Stimulated activated CD8-positive, alpha-beta memory T cell treated with anti-CD3 and anti-CD28 coated beads, Interleukin-15, amount 100 ng/mL, for 4 hours (primary cell): ENCODE results near the gene ACSL3.

ENCODE experiments used
- DNase-seq, 2 donors: peaks; one replicate each; pipeline ENCODE4 v3.0.0-alpha.2; 2020; ENCODE audit warnings: low read depth in 2 of 2

The ACSL3 gene

DNA sequence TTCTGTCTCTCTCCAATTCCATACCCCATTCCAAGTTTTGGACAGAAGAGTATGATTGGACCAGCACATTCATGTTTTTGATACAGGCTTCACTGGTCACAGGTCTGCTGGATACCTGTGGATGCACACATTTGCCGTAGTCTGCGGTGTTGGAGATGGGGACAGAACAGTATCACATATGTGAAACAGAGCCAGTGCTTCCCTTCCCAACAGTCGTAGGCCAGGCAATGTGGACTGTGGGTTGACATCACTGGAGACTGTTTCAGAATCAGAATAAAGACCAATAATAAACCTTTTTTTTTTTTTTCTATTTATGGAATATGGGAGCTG lies 18.7 kb downstream of the ACSL3 start:
- DNase-seq = no peak

DNA sequence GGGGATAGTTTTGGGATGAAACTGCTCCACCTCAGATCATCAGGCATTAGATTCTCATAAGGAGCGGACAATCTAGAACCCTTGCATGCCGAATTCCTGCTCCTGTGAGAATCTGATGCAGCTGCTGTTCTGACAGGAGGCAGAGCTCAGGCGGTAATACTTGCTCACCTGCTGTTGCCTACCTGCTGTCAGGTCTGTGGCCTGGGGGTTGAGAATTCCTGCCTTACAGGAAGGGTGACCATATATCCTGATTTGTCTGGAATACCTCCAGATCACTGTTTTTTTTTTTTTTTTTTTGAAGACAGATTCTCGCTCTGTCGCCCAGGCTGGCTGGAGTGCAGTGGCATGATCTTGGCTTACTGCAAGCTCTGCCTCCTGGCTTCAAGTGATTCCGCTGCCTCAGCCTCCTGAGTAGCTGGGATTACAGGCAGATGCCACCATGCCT lies 21.7 kb downstream of the ACSL3 start:
- no peak for DNase-seq

DNA sequence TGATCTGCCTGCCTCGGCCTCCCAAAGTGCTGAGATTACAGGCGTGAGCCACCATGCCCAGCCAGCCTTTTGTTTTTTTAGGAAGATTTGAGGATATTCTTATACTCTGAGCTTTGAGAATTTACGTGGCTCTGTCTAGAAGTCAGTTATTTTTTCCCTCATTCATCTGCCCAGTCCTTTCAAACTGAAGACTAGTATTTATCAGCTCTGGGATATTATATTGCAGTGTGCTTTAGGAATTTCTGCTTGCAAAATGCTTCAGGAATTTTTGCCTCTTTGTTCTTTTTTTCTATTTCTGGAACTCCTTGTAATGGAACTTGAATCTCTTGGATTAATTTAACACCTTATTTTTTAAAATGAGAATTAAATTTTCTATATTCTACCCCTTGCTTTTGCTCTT lies 22.6 kb downstream of the ACSL3 start:
- DNase-seq = no peak

DNA sequence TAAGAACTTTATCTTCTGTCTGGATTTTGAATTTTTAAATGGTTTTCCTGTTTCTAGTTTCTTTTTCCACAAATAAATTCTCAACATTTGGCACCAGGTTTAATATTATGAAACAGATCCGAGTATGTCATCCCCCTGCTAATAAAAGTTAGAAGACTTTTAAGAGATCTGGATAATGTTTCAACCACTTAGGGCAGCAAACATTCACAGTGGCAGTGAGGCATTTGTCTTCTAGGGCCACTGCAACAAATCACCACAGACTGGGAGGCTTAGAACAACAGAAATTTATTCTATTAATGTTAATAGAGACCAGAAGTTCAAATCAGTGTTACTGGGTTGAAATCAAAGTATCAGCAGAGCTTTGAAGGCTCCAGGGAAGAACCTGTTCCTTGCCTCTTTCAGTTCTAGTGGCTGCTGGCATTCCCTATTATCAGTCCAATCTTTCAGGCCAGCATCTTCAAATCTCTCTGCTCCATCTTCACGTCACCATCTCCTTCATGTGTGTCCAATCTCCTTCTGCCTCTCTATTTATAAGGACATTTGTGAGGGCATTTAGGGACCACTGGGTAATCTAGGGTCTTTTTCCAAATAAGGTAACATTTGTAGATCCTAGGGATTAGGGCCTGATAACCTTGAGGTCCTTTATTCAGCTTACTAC lies 23.4 kb downstream of the ACSL3 start:
- no peak for DNase-seq

DNA sequence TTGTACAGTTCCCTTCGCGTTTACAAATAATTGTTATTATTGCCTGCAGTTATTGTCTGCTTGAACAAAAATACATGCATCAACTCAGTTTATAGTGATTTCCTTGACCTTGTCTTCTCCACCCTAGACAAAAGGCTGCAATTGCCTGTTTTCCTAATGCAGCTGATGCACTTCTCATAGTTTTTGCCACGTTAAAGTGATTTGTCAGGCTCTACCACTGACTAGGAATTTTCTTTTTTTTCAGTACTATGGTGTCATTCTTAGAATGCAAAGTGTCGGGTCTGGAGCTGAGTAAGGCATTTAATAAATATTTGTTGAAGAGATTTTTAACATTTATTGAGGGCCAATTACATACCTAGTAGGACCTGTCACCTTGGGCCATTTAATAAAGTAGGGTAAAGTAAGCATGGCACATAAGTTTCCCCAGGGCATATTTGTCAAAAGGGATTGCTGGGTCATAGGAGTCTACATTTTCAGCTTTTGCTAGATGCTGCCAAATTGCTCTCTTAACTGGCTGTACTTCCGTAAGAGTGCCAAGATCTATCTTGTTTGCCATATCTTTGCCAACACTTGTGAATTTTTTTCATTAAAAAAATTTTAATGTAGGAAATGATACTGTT lies 24.1 kb downstream of the ACSL3 start:
- DNase-seq = no peak

DNA sequence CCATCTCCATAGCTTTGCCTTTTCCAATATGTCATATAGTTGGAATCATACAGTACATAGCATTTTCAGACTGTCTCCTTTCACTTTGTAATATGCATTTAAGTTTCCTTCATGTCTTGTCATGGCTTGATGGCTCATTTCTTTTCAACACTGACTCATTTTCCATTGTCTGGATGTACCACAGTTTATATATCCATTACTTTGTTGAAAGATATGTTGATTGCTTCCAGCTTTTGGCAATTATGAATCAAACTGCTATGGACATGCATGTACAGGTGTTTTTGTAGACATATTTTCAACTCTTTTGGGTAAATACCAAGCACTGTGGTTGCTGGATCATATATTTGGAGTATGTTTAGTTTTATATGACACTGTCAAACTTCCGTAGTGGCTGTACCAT lies 26.3 kb downstream of the ACSL3 start:
- DNase-seq = no peak

DNA sequence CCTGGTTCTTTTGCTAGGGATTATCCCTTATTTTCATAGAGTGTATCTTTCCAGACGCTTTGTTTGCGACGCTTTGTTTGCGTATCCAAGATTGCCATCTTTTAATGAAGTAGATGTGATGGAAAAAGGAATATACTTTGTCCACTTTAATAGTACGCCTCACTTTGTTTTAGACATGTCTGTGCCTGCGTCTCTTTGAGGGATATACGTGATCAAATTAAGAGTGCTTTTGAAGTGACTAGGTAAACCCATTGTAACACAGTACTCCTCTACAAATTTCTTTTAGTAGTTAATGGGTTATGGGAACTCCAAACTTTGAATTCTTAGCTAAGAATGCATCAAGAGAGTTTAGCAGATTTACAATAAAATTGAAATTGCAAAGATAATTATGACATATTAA lies 27.9 kb downstream of the ACSL3 start:
- DNase-seq = no peak

DNA sequence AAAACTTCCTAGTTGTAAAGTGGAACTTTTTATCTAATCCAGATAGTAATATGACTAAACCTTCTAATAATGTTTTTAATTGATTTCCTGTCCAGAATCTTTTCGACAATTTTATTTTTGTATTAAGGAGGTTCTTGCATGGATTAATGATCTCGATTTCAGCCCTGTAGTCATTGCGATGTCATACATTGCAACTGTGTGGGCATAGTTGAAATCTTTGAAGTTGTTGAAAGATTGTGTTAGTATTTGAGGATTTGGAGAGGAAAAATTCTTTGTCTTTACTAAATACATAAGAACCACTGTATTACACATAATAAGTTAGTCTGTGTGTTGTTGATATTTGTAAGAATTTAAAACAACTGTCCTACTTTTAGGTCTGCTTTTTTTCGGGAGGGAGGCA lies 31.1 kb downstream of the ACSL3 start:
- DNase-seq = no peak

DNA sequence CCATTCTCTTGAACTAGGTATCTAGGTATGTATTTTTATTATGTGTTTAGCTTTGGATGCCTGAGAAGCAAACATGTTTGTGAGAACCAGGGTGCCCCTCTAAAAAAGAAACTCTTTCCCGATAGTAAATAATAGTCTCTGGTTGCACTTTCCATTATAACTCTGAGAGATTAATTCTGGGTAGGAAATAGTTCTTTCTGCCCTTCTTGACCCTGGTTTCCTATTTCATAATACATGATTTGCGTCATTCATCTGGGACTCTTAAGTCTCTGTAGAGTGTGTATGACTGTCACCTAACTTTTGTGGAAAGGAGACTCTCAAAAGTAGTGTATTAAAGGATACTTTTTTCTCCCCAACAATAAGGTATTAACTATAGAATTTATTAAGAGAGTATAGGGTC lies 31.5 kb downstream of the ACSL3 start:
- no peak for DNase-seq

DNA sequence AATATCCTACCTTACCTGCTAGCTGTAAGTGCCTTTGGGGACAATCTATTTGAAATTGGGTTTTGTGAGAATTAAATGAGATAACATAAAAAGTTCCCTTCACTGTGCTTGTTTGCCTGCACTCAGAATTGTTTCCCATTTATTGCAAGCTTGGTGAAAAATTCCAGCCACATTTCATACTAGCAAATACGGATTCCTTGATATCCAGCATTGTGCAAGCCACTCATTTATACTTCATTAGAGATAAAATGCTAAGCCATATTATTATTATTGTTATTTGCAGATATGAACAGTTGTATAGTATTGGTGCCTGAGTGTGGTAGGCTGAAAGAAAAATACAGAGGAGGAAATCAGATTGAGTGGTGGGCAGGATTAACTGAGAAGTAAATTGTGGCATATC lies 31.9 kb downstream of the ACSL3 start:
- no peak for DNase-seq

DNA sequence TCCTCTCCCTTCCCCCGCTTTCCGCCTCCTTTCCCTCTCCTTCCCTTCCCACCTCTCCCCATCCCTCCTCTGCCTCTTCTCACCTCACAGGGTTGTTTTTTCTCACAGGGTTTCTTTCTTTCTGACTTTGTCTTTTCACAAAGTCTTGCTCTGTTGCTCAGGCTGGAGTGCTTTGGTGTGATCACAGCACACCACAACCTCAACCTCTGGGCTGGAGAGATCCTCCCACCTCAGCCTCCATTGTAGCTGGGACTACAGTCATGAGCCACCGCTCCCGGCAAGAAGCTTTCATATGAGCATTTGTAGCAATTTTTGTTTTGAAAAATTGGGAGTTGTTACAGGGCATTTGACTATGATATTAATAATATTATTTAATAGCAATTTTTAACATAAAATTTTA lies 32.9 kb downstream of the ACSL3 start:
- no peak for DNase-seq

DNA sequence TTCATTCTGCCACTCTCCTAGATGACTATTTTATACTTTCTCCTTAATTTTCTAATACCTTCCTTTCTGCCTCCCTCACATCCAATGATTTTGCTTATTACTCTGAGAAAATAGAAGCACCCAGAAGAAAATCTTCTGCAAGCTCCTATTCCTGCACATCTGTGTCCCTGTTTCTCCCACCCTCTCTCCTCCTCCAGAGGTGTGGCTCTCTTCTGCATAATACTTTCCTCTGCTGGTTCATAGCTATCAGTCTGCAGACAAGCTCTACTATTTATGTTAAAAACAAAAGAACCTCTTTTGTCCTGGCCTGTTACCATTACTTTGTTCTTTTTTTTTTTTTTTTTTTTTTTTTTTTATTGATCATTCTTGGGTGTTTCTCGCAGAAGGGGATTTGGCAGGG lies 34.3 kb downstream of the ACSL3 start:
- no peak for DNase-seq

DNA sequence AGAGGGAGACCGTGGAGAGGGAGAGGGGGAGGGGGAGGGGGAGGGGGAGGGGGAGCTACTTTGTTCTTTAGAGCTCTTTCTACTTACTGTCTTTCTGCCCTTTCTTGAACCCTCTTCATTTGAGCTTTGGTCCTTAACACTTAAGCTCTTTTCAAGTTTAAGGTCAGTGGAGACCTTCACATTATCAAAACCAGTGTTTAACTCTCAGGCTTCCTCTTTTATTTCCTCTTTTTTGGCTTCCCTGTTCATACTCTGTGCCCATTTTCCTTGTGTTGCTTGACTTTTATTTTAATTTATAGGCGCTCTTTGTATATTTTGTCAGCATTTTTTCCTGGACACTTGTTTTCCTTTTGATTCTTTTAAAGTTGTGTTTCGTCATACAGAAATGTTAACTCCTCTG lies 37.1 kb downstream of the ACSL3 start:
- no peak for DNase-seq

DNA sequence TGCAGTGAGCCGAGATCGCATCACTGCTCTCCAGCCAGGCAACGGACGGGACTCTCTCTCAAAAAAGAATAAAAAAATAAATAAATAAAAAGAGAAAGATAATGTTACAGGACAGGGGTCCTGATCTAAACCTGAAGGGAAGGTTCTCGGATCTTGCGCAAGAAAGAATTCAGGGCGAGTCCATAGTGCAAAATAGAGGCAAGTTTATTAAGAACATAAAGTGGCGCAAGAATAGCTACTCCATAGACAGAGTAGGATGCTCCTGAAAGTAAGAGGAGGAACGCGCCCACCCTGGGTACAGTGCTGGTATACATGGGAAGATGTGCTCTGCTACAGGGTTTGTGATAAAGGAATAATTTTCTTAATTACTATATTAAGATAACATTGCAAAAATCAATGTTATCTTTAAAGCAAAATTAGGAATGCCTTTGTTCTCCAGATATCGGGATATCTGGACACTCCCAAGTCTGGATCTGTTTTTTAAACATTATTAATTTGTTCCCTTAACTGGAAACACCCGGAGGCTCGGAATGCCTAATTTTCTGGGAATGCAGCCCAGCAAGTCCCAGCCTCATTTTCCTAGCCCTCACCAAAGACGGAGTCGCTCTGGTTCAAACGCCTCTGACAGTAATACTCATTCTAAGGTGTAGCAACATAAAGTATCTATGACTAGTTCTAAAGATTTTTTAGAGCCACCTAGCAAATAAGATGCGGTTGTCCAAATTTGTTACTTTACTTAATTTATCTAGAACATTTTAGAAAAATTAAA lies 38.8 kb downstream of the ACSL3 start:
- DNase-seq = no peak

DNA sequence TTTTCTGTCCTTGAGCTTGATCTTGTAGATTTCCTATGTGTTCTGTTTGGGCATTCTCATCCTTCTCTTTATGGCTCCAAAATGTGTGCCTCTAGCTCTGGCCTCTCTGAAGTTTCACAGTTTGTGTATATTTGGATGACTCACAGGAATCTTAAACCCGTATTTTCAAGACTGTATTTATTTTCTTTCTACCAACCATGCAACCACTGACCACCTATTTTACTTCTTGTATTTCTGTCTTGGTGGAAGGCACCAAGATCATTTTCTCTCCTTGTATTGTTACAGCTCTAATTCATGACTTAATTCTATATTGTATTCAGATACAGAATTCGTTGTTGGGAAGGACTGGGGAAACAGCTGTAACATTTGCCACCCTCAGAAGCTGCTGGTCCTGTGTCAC lies 39.5 kb downstream of the ACSL3 start:
- no peak for DNase-seq

DNA sequence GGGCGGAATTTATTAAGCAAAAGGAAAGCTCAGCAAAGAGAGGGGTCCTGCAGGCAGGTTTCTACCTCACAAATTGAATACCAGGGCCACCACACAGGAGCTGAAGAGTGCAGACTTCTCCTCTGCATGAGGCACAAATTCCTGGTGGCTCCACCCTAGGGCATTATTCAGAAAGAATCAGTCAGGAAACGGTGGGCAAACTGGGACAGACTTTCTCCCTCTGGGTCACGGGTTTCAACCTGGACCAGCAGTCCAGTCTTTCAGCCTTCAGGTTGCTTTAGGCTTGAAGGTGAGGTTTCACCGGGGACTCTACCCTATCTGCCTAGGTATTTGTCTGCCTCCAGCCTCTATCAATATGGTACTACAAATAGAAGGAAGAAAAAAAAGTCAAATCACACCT lies 41.8 kb downstream of the ACSL3 start:
- no peak for DNase-seq

DNA sequence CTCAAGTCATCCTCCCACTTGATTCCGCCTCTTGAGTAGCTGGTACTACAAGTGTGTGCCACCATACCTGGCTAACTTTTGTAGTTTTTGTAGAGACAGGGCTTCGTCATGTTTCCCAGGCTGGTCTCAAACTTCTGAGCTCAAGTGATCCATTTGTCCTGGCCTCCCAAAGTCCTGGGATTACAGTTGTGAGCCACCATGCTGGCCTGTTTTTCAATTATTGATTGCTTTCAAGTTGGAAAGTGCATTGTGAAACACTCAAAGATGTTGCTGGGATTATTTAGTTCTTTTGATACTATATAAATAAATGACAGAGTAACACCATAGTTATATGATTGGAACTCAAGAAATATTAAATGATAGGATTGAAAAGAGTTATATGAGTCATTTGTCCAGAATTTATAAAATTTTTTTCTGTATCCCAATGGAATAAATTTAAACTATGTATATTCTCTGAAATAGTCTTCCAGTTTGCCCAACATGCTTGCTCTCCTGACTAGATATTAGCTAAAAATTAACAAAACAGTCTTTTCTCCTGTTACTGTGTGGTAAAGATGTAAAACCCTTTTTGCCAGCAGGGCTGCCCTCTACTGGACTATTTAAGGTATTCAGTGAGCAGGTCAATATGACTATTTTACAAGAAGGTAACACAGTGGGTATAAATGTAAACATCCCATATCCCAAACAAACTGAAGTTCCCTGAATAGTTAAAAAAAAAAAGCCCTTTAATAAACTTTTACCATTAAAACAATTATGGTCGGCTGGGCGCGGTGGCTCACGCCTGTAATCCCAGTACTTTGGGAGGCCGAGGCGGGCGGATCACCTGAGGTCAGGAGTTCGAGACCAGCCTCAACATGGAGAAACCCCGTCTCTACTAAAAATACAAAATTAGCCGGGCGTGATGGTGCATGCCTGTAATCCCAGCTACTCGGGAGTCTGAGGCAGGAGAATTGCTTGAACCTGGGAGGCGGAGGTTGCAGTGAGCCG lies 42.7 kb downstream of the ACSL3 start:
- DNase-seq = no peak

DNA sequence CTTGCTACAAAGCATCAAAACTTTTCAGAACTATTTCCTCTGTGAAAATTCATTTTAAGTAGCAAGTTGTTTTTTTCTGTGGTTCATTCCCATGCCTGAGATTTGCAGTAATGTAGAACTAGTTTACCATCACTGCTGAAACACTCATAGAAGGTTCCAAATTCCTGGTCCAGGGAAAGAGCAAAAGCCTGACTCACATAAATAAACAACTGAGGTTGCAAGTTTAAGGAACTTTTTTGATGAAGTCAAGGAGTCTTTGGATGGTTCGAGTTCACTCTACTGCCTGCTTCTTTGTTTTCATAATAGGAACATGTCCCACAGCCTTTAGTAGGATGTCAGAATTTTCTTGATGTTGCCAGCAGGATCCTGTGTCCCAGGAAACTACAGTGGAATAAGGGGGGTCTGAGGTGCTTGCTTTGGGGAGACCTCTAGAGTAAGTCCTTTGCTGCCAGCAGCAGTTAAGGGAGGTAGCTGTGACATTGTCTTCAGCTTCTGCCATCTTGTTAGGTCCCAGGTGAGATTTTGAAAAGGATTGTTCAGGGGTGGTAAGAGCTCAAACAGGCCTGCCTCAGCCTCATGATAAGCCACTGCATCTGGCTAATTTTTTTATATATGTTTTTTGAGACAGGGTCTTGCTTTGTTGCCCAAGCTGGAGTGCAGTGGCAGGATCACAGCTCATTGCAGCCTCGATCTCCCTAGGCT lies 43.9 kb downstream of the ACSL3 start:
- no peak for DNase-seq

DNA sequence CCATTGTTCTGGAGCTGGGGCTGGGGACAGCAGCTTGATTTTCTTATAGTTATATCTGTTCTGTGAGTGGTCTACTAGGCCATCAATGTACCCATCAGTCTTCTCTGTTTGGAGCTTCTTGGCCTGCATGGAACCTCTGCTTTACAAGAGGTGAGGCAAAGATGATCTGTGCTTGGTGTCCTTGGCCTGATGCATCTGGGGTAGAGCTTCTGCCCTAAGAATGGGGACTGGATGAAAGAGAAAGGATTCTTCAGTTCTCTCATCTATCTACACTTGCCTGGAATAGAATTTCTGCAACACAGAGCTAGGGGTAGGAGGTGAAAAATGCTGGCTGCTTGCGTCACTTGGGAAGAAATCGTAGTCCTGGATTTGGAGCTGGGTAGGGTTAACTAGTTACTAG lies 46.2 kb downstream of the ACSL3 start:
- DNase-seq = no peak

DNA sequence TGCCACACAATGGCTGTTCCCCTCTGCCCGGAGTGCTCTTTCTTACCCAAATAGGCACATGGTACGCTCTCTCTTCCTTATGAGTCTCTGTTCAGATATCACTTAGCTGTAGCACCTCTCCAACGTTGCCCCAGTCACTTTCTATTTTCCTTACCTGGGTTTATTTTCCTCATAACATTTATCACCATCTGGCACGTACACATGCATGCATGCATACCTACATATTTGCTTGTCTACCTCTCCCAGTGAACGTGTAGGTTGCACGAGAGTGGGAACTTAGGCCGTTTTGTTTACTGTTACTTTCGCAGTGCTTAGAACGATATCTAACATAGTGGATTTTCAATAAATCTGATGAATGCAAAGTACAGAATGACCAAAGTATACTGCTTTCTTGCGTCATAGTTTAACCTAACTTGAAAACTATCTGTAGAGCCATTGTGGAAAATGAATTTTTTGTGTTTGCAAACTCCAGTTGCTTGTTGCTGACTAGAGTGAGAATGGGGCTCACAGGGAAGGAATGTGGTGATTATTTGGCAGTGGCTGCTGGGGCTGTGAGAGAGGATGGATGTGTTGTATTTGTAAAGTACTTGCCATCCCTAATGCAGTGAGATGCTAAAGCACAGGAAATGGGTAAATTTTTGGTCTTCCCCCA lies 47.1 kb downstream of the ACSL3 start:
- no peak for DNase-seq

DNA sequence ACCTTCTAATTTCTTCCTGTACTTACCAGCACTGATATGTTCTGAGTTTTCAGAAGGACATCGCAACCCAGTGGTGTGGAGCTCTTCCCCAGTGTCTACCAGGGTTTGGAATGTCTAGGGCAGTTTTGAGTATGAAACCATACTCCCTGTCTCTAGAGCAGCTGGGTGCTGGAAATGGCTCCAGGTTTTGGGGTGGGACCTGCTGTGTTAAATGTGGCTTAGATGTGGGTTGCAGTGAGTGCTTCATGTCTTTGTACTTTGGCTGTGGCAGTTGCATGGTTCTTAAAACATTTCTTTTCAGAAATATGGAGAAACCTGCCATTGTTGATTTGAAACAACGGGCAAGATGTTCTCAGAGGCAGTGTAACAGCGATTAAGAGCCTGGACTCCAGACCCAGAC lies 48.5 kb downstream of the ACSL3 start:
- no peak for DNase-seq
